Calu3 (cell line): ENCODE results near the gene C16orf96. TPM values are rescaled to one million over a fixed set of nuclear protein-coding genes. Genes with fewer than 3 reads are reported as not detected.

Source experiments
- BruUV-seq: library from RNA; stranded (reverse); fragments of 400-500 nt; replicated peaks from 2 replicates; lab custom pipeline; 2021; lab: Mats Ljungman, UMichigan
- CTCF ChIA-PET: fragments of 300-600 bp; sonication (Branson Sonifier 250); formaldehyde crosslinking; loops from one replicate; lab custom pipeline; 2022; ENCODE audit warnings: antibody characterized with exemption; lab: Charles Lee
- DNase-seq: peaks from one replicate; pipeline ENCODE4 v3.0.0; 2022
- H3K27ac Mint-ChIP-seq: one replicate; pipeline ENCODE4 v1.8.0; 2022; ENCODE audit warnings: mixed read lengths; ENCODE audit not compliant: unreplicated experiment
- H3K27me3 Mint-ChIP-seq: one replicate; pipeline ENCODE4 v1.8.0; 2022; ENCODE audit warnings: mixed read lengths; ENCODE audit not compliant: unreplicated experiment
- H3K36me3 Mint-ChIP-seq: one replicate; pipeline ENCODE4 v1.8.0; 2022; ENCODE audit warnings: mild to moderate bottlenecking, moderate library complexity, mixed read lengths; ENCODE audit not compliant: insufficient read depth, unreplicated experiment
- H3K4me1 Mint-ChIP-seq: one replicate; pipeline ENCODE4 v1.8.0; 2022; ENCODE audit warnings: mild to moderate bottlenecking, low read depth, mixed read lengths; ENCODE audit not compliant: unreplicated experiment
- H3K4me3 Mint-ChIP-seq: one replicate; pipeline ENCODE4 v1.8.0; 2022; ENCODE audit warnings: mild to moderate bottlenecking, low read depth, moderate library complexity, mixed read lengths; ENCODE audit not compliant: unreplicated experiment
- H3K9me3 Mint-ChIP-seq: one replicate; pipeline ENCODE4 v1.8.0; 2022; ENCODE audit warnings: low read depth, mixed read lengths; ENCODE audit not compliant: unreplicated experiment
- intact Hi-C: fragments of 100-400 bp; cut with micrococcal nuclease; formaldehyde crosslinking; loops from one replicate; pipeline ENCODE4 v1.10.0; 2022; ENCODE audit not compliant: unreplicated experiment
- total RNA-seq: library from RNA; stranded (reverse); gene quantifications from 2 replicates; pipeline ENCODE4 v1.2.3, GENCODE V29; 2022
- TF ChIP-seq, protein P1 (sequence below): fragments of 200-600 bp; IDR thresholded peaks from one replicate; pipeline ENCODE4 v1.8.0; 2022; ENCODE audit warnings: antibody characterized with exemption; ENCODE audit not compliant: unreplicated experiment

The C16orf96 gene
- total RNA-seq, 1 experiment from 2014 or later: not detected

DNA sequence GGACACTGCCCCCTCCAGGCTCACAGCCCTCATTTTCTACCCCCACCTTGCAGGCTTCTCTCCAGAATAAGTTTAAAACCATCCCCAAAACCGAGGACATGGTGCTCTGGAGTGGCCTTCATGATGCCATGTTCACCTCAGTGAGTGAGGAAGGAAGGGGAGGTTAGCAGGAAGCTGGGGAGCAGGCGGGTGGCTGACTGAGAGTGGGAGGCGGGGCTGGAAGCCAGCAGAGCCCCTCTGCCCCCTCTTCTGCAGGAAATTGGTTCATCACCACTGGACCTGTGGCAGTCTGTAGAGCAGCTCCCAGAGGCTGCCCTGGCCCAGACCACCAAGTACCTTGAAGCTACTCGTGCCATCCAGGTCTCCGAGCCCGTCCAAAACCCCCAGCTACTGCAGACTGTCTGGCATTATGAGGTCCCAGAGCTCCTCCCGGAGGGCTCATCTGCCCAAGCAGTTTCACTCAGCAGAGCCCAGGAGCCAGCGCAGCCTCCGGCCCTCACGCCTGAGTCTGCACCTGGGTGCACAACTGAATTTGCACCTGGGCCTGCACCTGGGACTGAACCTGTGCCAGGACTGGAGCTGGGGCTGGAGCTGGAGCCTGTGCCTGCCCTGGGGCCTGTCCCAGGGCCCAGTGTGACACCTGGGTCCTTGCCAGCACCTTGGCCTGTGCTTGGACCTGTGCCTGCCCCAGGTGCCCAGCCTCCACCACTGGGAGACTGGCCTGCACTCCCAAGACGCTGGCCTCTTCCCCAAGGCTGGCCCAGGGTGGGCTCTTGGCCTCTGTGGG, 19.0 kb downstream of the C16orf96 start:
- Mint-ChIP-seq H3K4me3 (no peak overlapping the region), H3K9me3 (no peaks in the 10 kb centered on the region), H3K4me1 (no peaks in the 10 kb centered on the region), H3K27me3 (peaks cover 19% of the 10 kb centered on the region), H3K36me3 (no peaks in the 10 kb centered on the region), H3K27ac (no peak overlapping the region)
- TF ChIP-seq, protein P1, sequence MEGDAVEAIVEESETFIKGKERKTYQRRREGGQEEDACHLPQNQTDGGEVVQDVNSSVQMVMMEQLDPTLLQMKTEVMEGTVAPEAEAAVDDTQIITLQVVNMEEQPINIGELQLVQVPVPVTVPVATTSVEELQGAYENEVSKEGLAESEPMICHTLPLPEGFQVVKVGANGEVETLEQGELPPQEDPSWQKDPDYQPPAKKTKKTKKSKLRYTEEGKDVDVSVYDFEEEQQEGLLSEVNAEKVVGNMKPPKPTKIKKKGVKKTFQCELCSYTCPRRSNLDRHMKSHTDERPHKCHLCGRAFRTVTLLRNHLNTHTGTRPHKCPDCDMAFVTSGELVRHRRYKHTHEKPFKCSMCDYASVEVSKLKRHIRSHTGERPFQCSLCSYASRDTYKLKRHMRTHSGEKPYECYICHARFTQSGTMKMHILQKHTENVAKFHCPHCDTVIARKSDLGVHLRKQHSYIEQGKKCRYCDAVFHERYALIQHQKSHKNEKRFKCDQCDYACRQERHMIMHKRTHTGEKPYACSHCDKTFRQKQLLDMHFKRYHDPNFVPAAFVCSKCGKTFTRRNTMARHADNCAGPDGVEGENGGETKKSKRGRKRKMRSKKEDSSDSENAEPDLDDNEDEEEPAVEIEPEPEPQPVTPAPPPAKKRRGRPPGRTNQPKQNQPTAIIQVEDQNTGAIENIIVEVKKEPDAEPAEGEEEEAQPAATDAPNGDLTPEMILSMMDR: no peak
- intact Hi-C loops: no loop called here
- CTCF ChIA-PET: interaction anchor here (0.6 to 1.2 kb wide), 3 partner anchors 10 to 56 kb away, joined by 3 to 4 read pairs (median 4); no protein-coding TSS in a partner anchor
- BruUV-seq: no TSS peak
- no peak for DNase-seq

DNA sequence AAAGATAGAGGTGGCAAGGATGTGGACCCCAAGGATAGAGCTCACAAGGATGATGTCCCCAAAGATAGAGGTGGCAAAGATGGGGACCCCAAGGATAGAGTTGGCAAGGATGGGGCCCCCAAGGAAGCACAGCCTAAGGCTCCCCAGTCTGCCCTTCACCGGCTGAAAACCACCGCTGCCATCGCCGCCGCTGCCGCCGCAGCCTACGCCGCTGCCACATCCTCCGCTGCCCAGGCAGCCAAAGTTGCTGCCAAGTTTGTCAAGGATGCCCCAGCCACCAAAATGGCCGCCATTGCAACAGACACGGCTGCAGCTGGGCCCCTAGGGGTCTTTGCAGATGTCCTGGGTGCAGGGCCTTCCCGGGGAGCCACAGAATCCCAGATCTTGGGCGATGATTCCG, 19.9 kb downstream of the C16orf96 start:
- no peak overlapping the region for H3K27ac Mint-ChIP-seq
- CTCF ChIA-PET: interaction anchor here (0.6 to 1.2 kb wide), 2 partner anchors 9 to 56 kb away, joined by 4 read pairs; no protein-coding TSS in a partner anchor
- BruUV-seq: no TSS peak
- peaks cover 10% of the 10 kb centered on the region for H3K27me3 Mint-ChIP-seq
- no peaks in the 10 kb centered on the region for H3K36me3 Mint-ChIP-seq
- no peak overlapping the region for H3K4me3 Mint-ChIP-seq
- TF ChIP-seq, protein P1: no peak
- H3K4me1 Mint-ChIP-seq: no peaks in the 10 kb centered on the region
- H3K9me3 Mint-ChIP-seq: no peaks in the 10 kb centered on the region
- intact Hi-C loops: no loop called here
- DNase-seq: no peak

DNA sequence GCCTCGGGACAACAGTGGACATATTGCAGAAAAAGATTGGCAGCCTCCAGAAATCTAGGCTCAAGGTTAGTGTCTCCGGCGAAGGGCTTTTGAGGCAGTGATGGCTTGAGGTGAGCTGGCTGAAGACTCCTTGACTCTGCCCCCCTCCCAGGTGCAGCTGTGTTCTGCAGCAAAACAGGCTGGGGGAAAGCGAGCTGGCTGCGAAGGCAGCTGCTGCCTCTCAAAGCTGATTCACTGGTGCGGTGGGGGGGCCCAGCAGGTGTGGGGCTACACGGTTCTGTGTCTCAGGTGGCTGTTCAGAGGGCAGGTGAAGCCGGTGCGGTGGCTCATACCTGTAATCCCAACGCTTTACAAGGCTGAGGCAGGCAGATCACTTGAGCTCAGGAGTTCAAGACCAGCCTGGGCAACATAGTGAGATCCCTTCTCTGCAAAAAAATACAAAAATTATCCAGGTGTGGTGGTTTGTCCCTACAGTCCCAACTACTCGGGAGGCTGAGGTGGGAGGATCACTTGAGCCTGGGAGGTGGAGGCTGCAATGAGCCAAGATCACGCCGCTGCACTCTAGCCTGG, 22.9 kb downstream of the C16orf96 start:
- Mint-ChIP-seq H3K9me3 (no peaks in the 10 kb centered on the region), H3K4me3 (no peak overlapping the region), H3K27ac (no peak overlapping the region), H3K36me3 (no peaks in the 10 kb centered on the region), H3K4me1 (no peaks in the 10 kb centered on the region), H3K27me3 (no peaks in the 10 kb centered on the region)
- intact Hi-C loops: no loop called here
- no TSS peak for BruUV-seq
- TF ChIP-seq, protein P1: no peak
- CTCF ChIA-PET: interaction anchor here (0.7 kb wide), 2 partner anchors 30 to 369 kb away, joined by 4 to 5 read pairs; no protein-coding TSS in a partner anchor
- no peak for DNase-seq

DNA sequence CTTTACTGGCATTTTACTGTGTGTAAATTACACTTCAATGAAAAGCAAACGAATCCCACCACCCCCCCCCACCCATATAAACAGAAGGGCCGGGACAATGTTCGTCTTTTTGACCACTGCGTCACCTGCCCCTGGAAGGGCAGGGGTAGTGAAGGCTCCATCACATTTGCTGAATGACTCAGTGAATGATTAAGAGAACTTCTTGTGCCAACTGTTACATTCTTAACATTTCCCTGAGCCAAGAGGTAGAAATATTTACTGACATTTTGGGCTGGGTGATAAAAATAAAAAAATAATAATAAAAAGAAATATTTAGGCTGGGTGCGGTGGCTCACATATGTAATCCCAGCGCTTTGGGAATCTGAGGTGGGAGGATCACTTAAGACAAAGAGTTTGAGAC, 24.1 kb downstream of the C16orf96 start:
- Mint-ChIP-seq H3K4me3 (no peak overlapping the region), H3K4me1 (no peaks in the 10 kb centered on the region), H3K27me3 (peaks cover 3% of the 10 kb centered on the region), H3K9me3 (no peaks in the 10 kb centered on the region), H3K27ac (no peak overlapping the region), H3K36me3 (no peaks in the 10 kb centered on the region)
- TF ChIP-seq, protein P1: no peak
- BruUV-seq: no TSS peak
- CTCF ChIA-PET: no interaction called here
- DNase-seq: no peak
- intact Hi-C loops: no loop called here
